HEK293 (cell line): ENCODE measurements around the gene SAMD4B.

Experiments
- GLIS2 ChIP-seq: fragments of 450-650 bp; formaldehyde crosslinking; IDR thresholded peaks from 2 replicates; pipeline ENCODE4 v1.5.1; 2016; ENCODE audit warnings: missing biosample characterization, missing genetic modification characterization
- IKZF3 ChIP-seq: fragments of 450-650 bp; IDR thresholded peaks from 2 replicates; pipeline ENCODE4 v1.5.0; 2018; ENCODE audit warnings: missing biosample characterization, mild to moderate bottlenecking, missing genetic modification characterization, moderate library complexity
- PRDM4 ChIP-seq: fragments of 450-650 bp; formaldehyde crosslinking; IDR thresholded peaks from 2 replicates; pipeline ENCODE4 v1.5.1; 2017; ENCODE audit warnings: missing biosample characterization, missing genetic modification characterization
- ZBTB48 ChIP-seq: fragments of 450-650 bp; formaldehyde crosslinking; IDR thresholded peaks from 2 replicates; pipeline ENCODE4 v1.5.1; 2016; ENCODE audit warnings: missing biosample characterization, missing genetic modification characterization
- ZEB2 ChIP-seq: fragments of 450-650 bp; formaldehyde crosslinking; IDR thresholded peaks from 2 replicates; pipeline ENCODE4 v1.5.1; 2016; ENCODE audit warnings: missing biosample characterization, missing genetic modification characterization
- ZFP41 ChIP-seq: fragments of 450-650 bp; formaldehyde crosslinking; IDR thresholded peaks from 2 replicates; pipeline ENCODE4 v1.5.1; 2016; ENCODE audit warnings: missing biosample characterization, missing genetic modification characterization, borderline replicate concordance
- ZNF146 ChIP-seq: fragments of 450-650 bp; formaldehyde crosslinking; IDR thresholded peaks from 2 replicates; pipeline ENCODE4 v1.5.1; 2016; ENCODE audit warnings: missing biosample characterization, missing genetic modification characterization
- ZNF16 ChIP-seq: fragments of 450-650 bp; formaldehyde crosslinking; IDR thresholded peaks from 2 replicates; pipeline ENCODE4 v1.5.1; 2016; ENCODE audit warnings: low read depth, missing biosample characterization, missing genetic modification characterization
- ZNF169 ChIP-seq: fragments of 450-650 bp; formaldehyde crosslinking; IDR thresholded peaks from 2 replicates; pipeline ENCODE4 v1.5.1; 2016; ENCODE audit warnings: missing biosample characterization, missing genetic modification characterization
- ZNF184 ChIP-seq: fragments of 450-650 bp; IDR thresholded peaks from 2 replicates; pipeline ENCODE4 v1.5.1; 2018; ENCODE audit warnings: missing biosample characterization, mild to moderate bottlenecking, missing genetic modification characterization
- ZNF211 ChIP-seq: fragments of 450-650 bp; formaldehyde crosslinking; IDR thresholded peaks from 2 replicates; pipeline ENCODE4 v1.5.1; 2016; ENCODE audit warnings: low read depth, missing biosample characterization, missing genetic modification characterization
- ZNF248 ChIP-seq: fragments of 450-650 bp; formaldehyde crosslinking; IDR thresholded peaks from 2 replicates; pipeline ENCODE4 v1.5.1; 2017; ENCODE audit warnings: missing biosample characterization, missing genetic modification characterization
- ZNF266 ChIP-seq: fragments of 450-650 bp; formaldehyde crosslinking; IDR thresholded peaks from 2 replicates; pipeline ENCODE4 v1.5.1; 2016; ENCODE audit warnings: missing biosample characterization, missing genetic modification characterization, low read depth
- ZNF274 ChIP-seq, 2 experiments: fragments of 200-500 bp in 1 of 2; fragments of 450-650 bp in 1 of 2; sonication (Bioruptor generic) in 1 of 2; formaldehyde crosslinking in 1 of 2; IDR thresholded peaks; 2 replicates each; pipeline versions ENCODE4 v1.5.1 to v1.6.1; 2014 to 2016; ENCODE audit warnings: borderline replicate concordance in 1 of 2, inconsistent platforms in 1 of 2, low read length in 1 of 2, missing biosample characterization in 1 of 2, missing genetic modification characterization in 1 of 2
- ZNF292 ChIP-seq: fragments of 450-650 bp; formaldehyde crosslinking; IDR thresholded peaks from 2 replicates; pipeline ENCODE4 v1.5.1; 2016; ENCODE audit warnings: low read depth, missing biosample characterization, missing genetic modification characterization, borderline replicate concordance
- ZNF354C ChIP-seq: fragments of 450-650 bp; formaldehyde crosslinking; IDR thresholded peaks from 2 replicates; pipeline ENCODE4 v1.5.1; 2016; ENCODE audit warnings: missing biosample characterization, missing genetic modification characterization, low read depth, borderline replicate concordance
- ZNF37A ChIP-seq: fragments of 450-650 bp; IDR thresholded peaks from 2 replicates; pipeline ENCODE4 v1.5.1; 2018; ENCODE audit warnings: missing biosample characterization, missing genetic modification characterization
- ZNF391 ChIP-seq: fragments of 450-650 bp; formaldehyde crosslinking; IDR thresholded peaks from 2 replicates; pipeline ENCODE4 v1.5.1; 2016; ENCODE audit warnings: low read depth, missing biosample characterization, missing genetic modification characterization, borderline replicate concordance
- ZNF423 ChIP-seq: fragments of 450-650 bp; formaldehyde crosslinking; IDR thresholded peaks from 2 replicates; pipeline ENCODE4 v1.5.1; 2016; ENCODE audit warnings: missing biosample characterization, missing genetic modification characterization
- ZNF48 ChIP-seq: fragments of 450-650 bp; formaldehyde crosslinking; IDR thresholded peaks from 2 replicates; pipeline ENCODE4 v1.5.1; 2016; ENCODE audit warnings: missing biosample characterization, missing genetic modification characterization
- ZNF518A ChIP-seq: fragments of 450-650 bp; formaldehyde crosslinking; conservative IDR thresholded peaks from 2 replicates; pipeline ENCODE4 v1.5.1; 2016; ENCODE audit warnings: low read depth, missing biosample characterization, missing genetic modification characterization
- ZNF544 ChIP-seq: fragments of 450-650 bp; formaldehyde crosslinking; IDR thresholded peaks from 2 replicates; pipeline ENCODE4 v1.5.0; 2017; ENCODE audit warnings: missing biosample characterization, missing genetic modification characterization
- ZNF549 ChIP-seq: fragments of 450-650 bp; IDR thresholded peaks from 2 replicates; pipeline ENCODE4 v1.5.1; 2018; ENCODE audit warnings: missing biosample characterization, missing genetic modification characterization, mild to moderate bottlenecking, inconsistent platforms, moderate library complexity
- ZNF555 ChIP-seq: fragments of 450-650 bp; formaldehyde crosslinking; conservative IDR thresholded peaks from 2 replicates; pipeline ENCODE4 v1.5.1; 2017; ENCODE audit warnings: missing biosample characterization, mild to moderate bottlenecking, missing genetic modification characterization, inconsistent platforms
- ZNF558 ChIP-seq: fragments of 450-650 bp; formaldehyde crosslinking; IDR thresholded peaks from 2 replicates; pipeline ENCODE4 v1.5.1; 2016; ENCODE audit warnings: missing biosample characterization, missing genetic modification characterization
- ZNF624 ChIP-seq: fragments of 450-650 bp; formaldehyde crosslinking; IDR thresholded peaks from 2 replicates; pipeline ENCODE4 v1.5.1; 2017; ENCODE audit warnings: missing biosample characterization, missing genetic modification characterization
- ZNF654 ChIP-seq: fragments of 450-650 bp; formaldehyde crosslinking; IDR thresholded peaks from 2 replicates; pipeline ENCODE4 v1.5.1; 2016; ENCODE audit warnings: low read depth, missing biosample characterization, missing genetic modification characterization
- ZNF658 ChIP-seq: fragments of 450-650 bp; formaldehyde crosslinking; IDR thresholded peaks from 2 replicates; pipeline ENCODE4; 2016; ENCODE audit warnings: missing biosample characterization, missing genetic modification characterization
- ZNF670 ChIP-seq: fragments of 450-650 bp; formaldehyde crosslinking; IDR thresholded peaks from 2 replicates; pipeline ENCODE4 v1.5.1; 2016; ENCODE audit warnings: missing biosample characterization, missing genetic modification characterization, low read depth
- ZNF747 ChIP-seq: fragments of 450-650 bp; formaldehyde crosslinking; IDR thresholded peaks from 2 replicates; pipeline ENCODE4 v1.5.1; 2016; ENCODE audit warnings: missing biosample characterization, missing genetic modification characterization
- ZNF768 ChIP-seq: fragments of 450-650 bp; formaldehyde crosslinking; IDR thresholded peaks from 2 replicates; pipeline ENCODE4 v1.5.1; 2018; ENCODE audit warnings: missing biosample characterization, mild to moderate bottlenecking, missing genetic modification characterization
- TF ChIP-seq, protein P1 (sequence below): fragments of 450-650 bp; formaldehyde crosslinking; IDR thresholded peaks from 2 replicates; pipeline ENCODE4 v1.5.1; 2017; ENCODE audit warnings: missing biosample characterization, mild to moderate bottlenecking, missing genetic modification characterization, moderate library complexity

SAMD4B gene

GRCh38 chr19:39410017-39410830, 68.0 kb downstream of the SAMD4B start (continued):
- TF ChIP-seq ZNF544 (peak; percentile 24; the same call in 1 of the 2 replicates), ZNF558 (tag by site-specific recombination) (no peak), ZNF423 (tag by site-specific recombination) (no peak), ZNF518A (tag by site-specific recombination) (no peak), ZNF16 (tag by site-specific recombination) (no peak), ZNF624 (tag by site-specific recombination) (no peak), ZNF391 (tag by site-specific recombination) (peak; percentile 97), ZEB2 (tag by site-specific recombination) (peak; percentile 68), ZNF37A (tag by site-specific recombination) (no peak), ZNF48 (no peak), ZNF292 (tag by site-specific recombination) (0 out of 2 replicates have a peak, but pooled peaks have one; percentile 31), IKZF3 (tag by site-specific recombination) (0 out of 2 replicates have a peak, but pooled peaks have one; percentile 6), ZNF266 (tag by site-specific recombination) (peak; percentile 24), ZNF184 (tag by site-specific recombination) (no peak; the same call in 1 of the 2 replicates), ZNF654 (no peak), ZNF768 (tag by site-specific recombination) (no peak), ZNF670 (tag by site-specific recombination) (no peak), ZNF274 (IDR thresholded peaks at IDR 0.05; ENCODE audit: low read length) (no peak), ZNF274 (tag by site-specific recombination; IDR thresholded peaks at IDR 0.05; ENCODE audit: borderline replicate concordance) (no peak), ZBTB48 (tag by site-specific recombination) (peak; percentile 85; the same call in 1 of the 2 replicates), ZNF248 (peak; percentile 95), ZNF747 (no peak), ZNF354C (tag by site-specific recombination) (no peak), ZNF146 (no peak; the same call in 1 of the 2 replicates), ZNF555 (tag by site-specific recombination) (no peak), ZNF211 (tag by site-specific recombination) (no peak), ZFP41 (no peak), PRDM4 (tag by site-specific recombination) (peak; percentile 2), ZNF169 (tag by site-specific recombination) (peak; percentile 92), GLIS2 (peak; percentile 97), ZNF658 (tag by site-specific recombination) (no peak), ZNF549 (no peak)
- TF ChIP-seq, protein P1, sequence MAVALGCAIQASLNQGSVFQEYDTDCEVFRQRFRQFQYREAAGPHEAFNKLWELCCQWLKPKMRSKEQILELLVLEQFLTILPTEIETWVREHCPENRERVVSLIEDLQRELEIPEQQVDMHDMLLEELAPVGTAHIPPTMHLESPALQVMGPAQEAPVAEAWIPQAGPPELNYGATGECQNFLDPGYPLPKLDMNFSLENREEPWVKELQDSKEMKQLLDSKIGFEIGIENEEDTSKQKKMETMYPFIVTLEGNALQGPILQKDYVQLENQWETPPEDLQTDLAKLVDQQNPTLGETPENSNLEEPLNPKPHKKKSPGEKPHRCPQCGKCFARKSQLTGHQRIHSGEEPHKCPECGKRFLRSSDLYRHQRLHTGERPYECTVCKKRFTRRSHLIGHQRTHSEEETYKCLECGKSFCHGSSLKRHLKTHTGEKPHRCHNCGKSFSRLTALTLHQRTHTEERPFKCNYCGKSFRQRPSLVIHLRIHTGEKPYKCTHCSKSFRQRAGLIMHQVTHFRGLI, result no peak
